ENCODE measurements around the gene DAGLA. TPM values are rescaled to one million over a fixed set of nuclear protein-coding genes. Genes with fewer than 3 reads are reported as not detected.

The DAGLA gene
- total RNA-seq, 3 donors from 2014 or later (not counting 1 experiment from before 2014, with no cell fraction given) = 0.18 to 0.48 (median 0.38) TPM

DNA sequence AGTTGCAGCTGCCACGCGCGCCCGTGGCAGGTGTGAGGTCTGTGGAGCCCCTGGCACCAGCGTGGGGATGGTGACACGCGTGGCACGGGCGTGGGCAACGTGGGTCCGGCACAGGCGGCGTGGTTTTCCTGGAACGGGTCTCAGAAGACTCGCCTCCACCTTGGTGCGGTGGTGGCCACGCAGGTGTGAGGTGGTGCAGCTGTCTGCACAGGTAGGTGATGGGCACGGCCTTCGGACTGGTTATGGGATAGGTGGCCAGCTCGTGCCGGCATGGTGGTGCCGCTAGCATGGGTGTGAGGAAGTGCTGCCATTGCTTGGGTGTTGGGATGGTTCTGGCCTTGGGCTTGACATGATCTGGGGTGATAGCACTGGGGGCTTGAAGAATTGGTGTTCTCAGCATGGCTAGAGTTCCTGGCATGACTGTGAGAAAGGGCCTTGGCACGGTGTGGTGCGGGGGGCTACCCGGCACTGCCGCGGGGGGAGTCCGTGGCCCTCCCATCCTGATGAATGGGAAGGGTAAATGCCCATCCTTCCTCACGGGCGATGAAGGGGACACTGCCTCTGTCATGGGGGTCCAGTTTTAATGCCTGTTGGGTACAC is 531 bp downstream of the DAGLA start:
- Histone ChIP-seq H3K4me3 (ENCODE audit: low read length) (no peak overlapping the region), H3K36me3 (ENCODE audit: control insufficient read depth, insufficient read depth, low read length) (no peaks in the 10 kb centered on the region), H3K27ac (ENCODE audit: low read length) (no peak overlapping the region), H3K9me3 (ENCODE audit: control insufficient read depth, insufficient read depth, low read length) (no peaks in the 10 kb centered on the region), H3K27me3 (ENCODE audit: control insufficient read depth, insufficient read depth, low read length) (peaks cover 22% of the 10 kb centered on the region), H3K4me1 (ENCODE audit: control insufficient read depth, insufficient read depth, low read length) (peaks cover 34% of the 10 kb centered on the region)
- Mint-ChIP-seq H3K9me3 (no peaks in the 10 kb centered on the region), H3K36me3 (no peaks in the 10 kb centered on the region), H3K4me3 (peak overlapping the region; percentile 65), H3K27me3 (ENCODE audit: low read depth in 2 of 2) (peaks cover 12 to 19% of the 10 kb centered on the region in 2 donors), H3K27ac (peak overlapping the region in 1 of 2 donors; percentile 85), H3K4me1 (peaks cover 0 to 14% of the 10 kb centered on the region in 2 donors)
- intact Hi-C loops (cut with micrococcal nuclease) = loop anchor here (1.0 kb wide), 1 partner anchor 53 kb away; no protein-coding TSS in a partner anchor
- no peak for ATAC-seq
- WGBS (ENCODE audit: insufficient coverage) = 52% methylated on average over 30 of the region's 30 CpGs
- TF ChIP-seq CTCF (IDR thresholded peaks at IDR 0.05) = no peak
- no peak for DNase-seq

DNA sequence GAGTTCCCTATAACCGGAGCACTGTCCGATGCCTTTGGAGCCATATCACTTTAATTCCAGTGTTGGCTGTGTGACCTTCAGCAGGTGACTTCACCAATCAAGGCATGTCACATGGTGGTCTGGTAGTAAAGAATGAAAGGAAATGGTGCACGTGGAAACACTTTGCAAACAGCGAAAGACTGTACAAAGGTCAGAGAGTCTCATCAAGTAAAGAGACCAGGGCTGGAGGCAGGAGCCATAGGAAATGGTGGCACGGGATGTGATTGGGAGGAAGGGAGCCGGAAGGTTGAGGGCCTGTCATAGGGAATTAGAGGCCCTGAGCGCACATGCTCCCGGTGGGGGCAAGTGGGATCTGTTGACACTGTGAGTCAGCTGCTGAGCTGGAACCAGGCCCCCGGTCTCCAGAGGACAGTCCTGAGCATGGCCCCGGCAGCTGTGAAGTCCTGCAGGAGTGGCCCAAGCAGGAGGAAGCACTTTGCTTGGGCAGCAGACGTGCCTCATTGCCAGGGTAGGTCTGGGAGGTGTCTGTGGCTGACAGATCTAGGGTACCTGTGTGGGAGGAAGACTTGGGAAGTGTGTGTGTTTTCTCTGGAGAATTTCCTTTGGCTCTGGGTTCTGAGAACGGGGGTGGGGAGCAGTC is 2.0 kb downstream of the DAGLA start:
- TF ChIP-seq CTCF (IDR thresholded peaks at IDR 0.05) = no peak
- Histone ChIP-seq H3K27me3 (ENCODE audit: control insufficient read depth, insufficient read depth, low read length) (peaks cover 29% of the 10 kb centered on the region), H3K4me1 (ENCODE audit: control insufficient read depth, insufficient read depth, low read length) (peaks cover 43% of the 10 kb centered on the region), H3K27ac (ENCODE audit: low read length) (no peak overlapping the region), H3K36me3 (ENCODE audit: control insufficient read depth, insufficient read depth, low read length) (no peaks in the 10 kb centered on the region), H3K4me3 (ENCODE audit: low read length) (no peak overlapping the region), H3K9me3 (ENCODE audit: control insufficient read depth, insufficient read depth, low read length) (no peaks in the 10 kb centered on the region)
- 84% methylated on average over 12 of the region's 12 CpGs for WGBS (ENCODE audit: insufficient coverage)
- ATAC-seq = no peak
- peak overlapping the region in 1 of 2 donors; percentile 85 for H3K27ac Mint-ChIP-seq
- H3K36me3 Mint-ChIP-seq = no peaks in the 10 kb centered on the region
- DNase-seq = no peak
- no peak overlapping the region for H3K4me3 Mint-ChIP-seq
- H3K4me1 Mint-ChIP-seq = peaks cover 0 to 14% of the 10 kb centered on the region in 2 donors
- peaks cover 9 to 12% of the 10 kb centered on the region in 2 donors for H3K27me3 Mint-ChIP-seq (ENCODE audit: low read depth in 2 of 2)
- H3K9me3 Mint-ChIP-seq = no peaks in the 10 kb centered on the region
- intact Hi-C loops (cut with micrococcal nuclease) = no loop called here

DNA sequence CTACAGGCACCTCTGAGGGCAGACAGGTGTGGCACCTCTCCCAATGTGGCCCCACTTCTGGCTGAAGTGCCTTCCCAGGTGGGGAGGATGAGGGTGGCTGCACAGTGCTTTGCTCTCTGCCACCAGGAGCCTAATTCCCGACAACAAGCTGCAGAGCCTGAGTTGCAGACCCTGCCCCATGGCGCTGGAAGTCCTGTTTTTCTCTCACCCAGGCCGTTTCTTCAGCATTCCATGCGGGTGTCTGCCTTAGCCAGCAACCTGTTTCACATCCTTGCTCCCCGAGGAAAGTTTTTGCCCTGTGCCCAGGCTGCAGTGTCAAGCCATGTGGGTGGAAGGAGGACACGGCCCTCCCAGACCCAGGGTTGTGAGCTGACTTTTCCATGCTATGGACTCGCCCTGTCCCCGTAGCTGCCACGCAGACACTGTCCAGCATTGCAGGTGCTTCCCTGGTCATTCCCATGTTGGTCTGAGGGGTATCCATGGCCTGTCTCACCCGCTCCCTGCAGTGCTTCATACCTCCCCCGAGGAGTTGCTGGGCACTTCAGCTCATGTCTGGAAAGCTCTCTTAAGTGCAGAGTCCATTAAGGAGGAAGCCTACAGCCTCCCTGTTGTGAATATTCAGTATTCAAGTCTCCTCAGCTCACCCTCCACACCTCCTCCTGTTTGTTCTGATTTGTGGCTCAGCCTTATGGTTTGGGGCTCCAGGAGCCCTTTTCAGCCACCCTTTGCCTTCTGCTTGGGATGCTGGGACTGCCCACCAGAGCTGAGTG is 2.9 kb downstream of the DAGLA start:
- Histone ChIP-seq H3K36me3 (ENCODE audit: control insufficient read depth, insufficient read depth, low read length) (no peaks in the 10 kb centered on the region), H3K27me3 (ENCODE audit: control insufficient read depth, insufficient read depth, low read length) (peaks cover 29% of the 10 kb centered on the region), H3K27ac (ENCODE audit: low read length) (no peak overlapping the region), H3K9me3 (ENCODE audit: control insufficient read depth, insufficient read depth, low read length) (no peaks in the 10 kb centered on the region), H3K4me3 (ENCODE audit: low read length) (no peak overlapping the region), H3K4me1 (ENCODE audit: control insufficient read depth, insufficient read depth, low read length) (peaks cover 43% of the 10 kb centered on the region)
- H3K9me3 Mint-ChIP-seq = no peaks in the 10 kb centered on the region
- DNase-seq = no peak
- no peaks in the 10 kb centered on the region for H3K36me3 Mint-ChIP-seq
- no peak for ATAC-seq
- H3K27me3 Mint-ChIP-seq (ENCODE audit: low read depth in 2 of 2) = peaks cover 10 to 20% of the 10 kb centered on the region in 2 donors
- peaks cover 0 to 14% of the 10 kb centered on the region in 2 donors for H3K4me1 Mint-ChIP-seq
- intact Hi-C loops (cut with micrococcal nuclease) = no loop called here
- WGBS (ENCODE audit: insufficient coverage) = 90% methylated on average over 11 of the region's 11 CpGs
- no peak overlapping the region for H3K27ac Mint-ChIP-seq
- TF ChIP-seq CTCF (IDR thresholded peaks at IDR 0.05) = no peak
- H3K4me3 Mint-ChIP-seq = no peak overlapping the region

All from natural killer cell (primary cell).